Psoas muscle (tissue), 8 donors: ENCODE data around the gene SOD1. TPM values are rescaled to one million over a fixed set of nuclear protein-coding genes. Genes with fewer than 3 reads are reported as not detected.
"Not testable (repeated sequence)": the region's sequence is repeated elsewhere in the genome, so short reads cannot be mapped to it uniquely, and the experiment has no call there.

Experiments used
- ATAC-seq, 4 donors: fragments of 200-7000 bp; cut with Tn5 transposase; one replicate each; pipeline ENCODE4 v1.9.1; 2020; ENCODE audit warnings: moderate library complexity in 3 of 4, mild to moderate bottlenecking in 2 of 4
- DNase-seq, 2 donors: peaks; one replicate each; pipeline ENCODE4 v3.0.0-alpha.2; 2020
- H3K27ac ChIP-seq: fragments of 200-600 bp; one replicate; pipeline ENCODE4 v1.8.0; 2022
- H3K27me3 ChIP-seq, 3 donors: fragments of 200-600 bp in 1 of 3; one replicate each; pipeline versions ENCODE4 v1.6.1 to v1.8.0; 2013 to 2022; ENCODE audit warnings: low read length in 2 of 3, mild to moderate bottlenecking in 2 of 3, moderate library complexity in 1 of 3; ENCODE audit not compliant: insufficient read depth in 3 of 3
- H3K36me3 ChIP-seq, 2 donors: fragments of 200-600 bp in 1 of 2; one replicate each; pipeline versions ENCODE4 v1.6.1 to v1.8.0; 2013 to 2022; ENCODE audit warnings: low read depth in 1 of 2, mild to moderate bottlenecking in 1 of 2, moderate library complexity in 1 of 2; ENCODE audit not compliant: insufficient read depth in 1 of 2
- H3K4me1 ChIP-seq: fragments of 200-600 bp; one replicate; pipeline ENCODE4 v1.8.0; 2022
- H3K4me3 ChIP-seq: fragments of 200-600 bp; one replicate; pipeline ENCODE4 v1.8.0; 2022; ENCODE audit warnings: mild to moderate bottlenecking
- H3K9me3 ChIP-seq: fragments of 200-600 bp; one replicate; pipeline ENCODE4 v1.8.0; 2022
- WGBS, 3 donors: extraction: QIAGEN DNeasy Blood & Tissue Kit; methylation state at CpG; one replicate each; pipeline versions ENCODE4 v1.1.6 to v1.1.7; 2013; 5-methylcytosine and 5-hydroxymethylcytosine counted together
- intact Hi-C, 2 donors: fragments of 100-400 bp; cut with DNase I; formaldehyde crosslinking; loops; one replicate each; pipeline versions ENCODE4 v1.11.0 to v1.14.2; 2022
- polyA plus RNA-seq, 3 donors: library from polyadenylated mRNA; stranded (reverse); fragments of 200-250 nt; gene quantifications; one replicate each; pipeline ENCODE4 v1.2.3, GENCODE V29; 2013
- total RNA-seq, 4 donors: library from RNA; stranded (reverse); fragmentation: NEBNext Ultra II Directional in 2 of 4; extraction: Animal tissue kit (Norgen Biotek cat#: 25700) in 2 of 4; gene quantifications; one replicate each; pipeline versions ENCODE4 v1.2.1 to v1.2.4, GENCODE V29; 2021 to 2023
- TF ChIP-seq, protein P1 (sequence below): fragments of 200-600 bp; IDR thresholded peaks from one replicate; pipeline ENCODE4 v1.8.0; 2022; ENCODE audit warnings: antibody characterized with exemption
- donor health status: healthy with polysubstance abuse.
- donor health status: DM: no; HTN: no; CAD: no; lungs with moderate emphysema.
- donor health status: Bipolar disorder and iron deficiency.
- donor health status: healthy.
- donor health status: DM: yes; HTN: yes; CAD: no.
- donor health status: DM: no; HTN: no; CAD: no.
- donor health status: DM: no; HTN: no; CAD: no.
- donor health status: DM: yes; HTN: yes; CAD: no.

SOD1 gene
- total and polyA plus RNA-seq, 7 donors, result 226 to 890 (median 305) TPM

DNA sequence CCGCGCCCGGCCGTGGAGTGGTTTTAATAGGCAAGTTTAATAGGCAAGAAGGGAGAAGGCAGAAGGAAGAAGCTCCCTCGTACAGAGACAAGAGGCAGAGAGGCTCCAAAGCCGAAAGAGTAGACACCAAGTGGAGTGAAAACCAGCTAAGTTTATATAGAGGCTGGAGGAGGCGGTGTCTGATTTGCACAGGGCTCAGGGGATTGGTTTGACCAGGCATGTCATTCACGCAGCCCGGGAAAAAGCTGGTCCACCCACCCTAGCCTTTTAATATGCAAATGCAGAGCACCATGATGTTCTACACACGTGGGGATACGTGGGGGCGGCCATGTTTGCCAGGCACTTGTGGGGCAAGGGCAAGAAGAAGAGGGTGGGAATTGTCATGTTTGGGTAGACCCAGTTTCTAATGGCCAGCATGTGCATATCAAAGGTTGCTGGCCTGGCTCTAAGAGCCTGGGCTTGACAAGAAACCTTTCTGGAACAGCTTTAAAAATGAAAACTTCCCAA lies 18.0 kb upstream of the SOD1 start:
- no peak overlapping the region for H3K4me3 ChIP-seq
- no peaks in the 10 kb centered on the region for H3K36me3 ChIP-seq
- no peaks in the 10 kb centered on the region for H3K27me3 ChIP-seq
- no peaks in the 10 kb centered on the region for H3K4me1 ChIP-seq
- no peak for ATAC-seq
- H3K9me3 ChIP-seq, result no peaks in the 10 kb centered on the region
- 93 to 95% (median 95%) methylated on average over 9 to 12 of the region's 12 CpGs for WGBS, 3 donors
- TF ChIP-seq, protein P1, sequence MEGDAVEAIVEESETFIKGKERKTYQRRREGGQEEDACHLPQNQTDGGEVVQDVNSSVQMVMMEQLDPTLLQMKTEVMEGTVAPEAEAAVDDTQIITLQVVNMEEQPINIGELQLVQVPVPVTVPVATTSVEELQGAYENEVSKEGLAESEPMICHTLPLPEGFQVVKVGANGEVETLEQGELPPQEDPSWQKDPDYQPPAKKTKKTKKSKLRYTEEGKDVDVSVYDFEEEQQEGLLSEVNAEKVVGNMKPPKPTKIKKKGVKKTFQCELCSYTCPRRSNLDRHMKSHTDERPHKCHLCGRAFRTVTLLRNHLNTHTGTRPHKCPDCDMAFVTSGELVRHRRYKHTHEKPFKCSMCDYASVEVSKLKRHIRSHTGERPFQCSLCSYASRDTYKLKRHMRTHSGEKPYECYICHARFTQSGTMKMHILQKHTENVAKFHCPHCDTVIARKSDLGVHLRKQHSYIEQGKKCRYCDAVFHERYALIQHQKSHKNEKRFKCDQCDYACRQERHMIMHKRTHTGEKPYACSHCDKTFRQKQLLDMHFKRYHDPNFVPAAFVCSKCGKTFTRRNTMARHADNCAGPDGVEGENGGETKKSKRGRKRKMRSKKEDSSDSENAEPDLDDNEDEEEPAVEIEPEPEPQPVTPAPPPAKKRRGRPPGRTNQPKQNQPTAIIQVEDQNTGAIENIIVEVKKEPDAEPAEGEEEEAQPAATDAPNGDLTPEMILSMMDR, result no peak
- no peak for DNase-seq
- intact Hi-C loops, result no loop called here
- no peak overlapping the region for H3K27ac ChIP-seq

DNA sequence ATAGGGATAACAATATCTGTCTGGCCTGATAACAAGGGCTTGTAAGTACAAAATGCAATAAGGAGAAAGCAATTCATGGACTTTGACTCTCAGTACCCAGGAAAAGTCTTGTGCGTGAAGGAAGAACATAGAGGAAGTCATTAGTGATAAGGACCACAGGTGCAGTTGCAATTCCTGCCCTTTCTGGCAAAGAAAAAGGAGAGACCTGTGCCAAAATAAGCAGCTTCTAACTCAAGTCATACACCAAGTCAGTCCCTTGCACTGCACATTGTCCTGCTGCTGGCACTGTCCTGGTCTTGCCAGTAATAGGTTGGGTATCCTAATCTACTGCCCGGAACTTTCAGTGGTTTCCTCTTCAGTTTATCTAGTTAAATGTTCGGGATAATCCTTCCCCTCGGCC lies 14.8 kb upstream of the SOD1 start:
- Histone ChIP-seq H3K4me1 (no peaks in the 10 kb centered on the region), H3K4me3 (no peak overlapping the region), H3K27me3 (no peaks in the 10 kb centered on the region), H3K27ac (no peak overlapping the region), H3K9me3 (no peaks in the 10 kb centered on the region), H3K36me3 (no peaks in the 10 kb centered on the region)
- ATAC-seq (no peak), DNase-seq (no peak)
- intact Hi-C loops, result no loop called here
- WGBS, 3 donors, result 64 to 77% (median 71%) methylated on average over 4 of the region's 4 CpGs
- TF ChIP-seq, protein P1, result no peak

DNA sequence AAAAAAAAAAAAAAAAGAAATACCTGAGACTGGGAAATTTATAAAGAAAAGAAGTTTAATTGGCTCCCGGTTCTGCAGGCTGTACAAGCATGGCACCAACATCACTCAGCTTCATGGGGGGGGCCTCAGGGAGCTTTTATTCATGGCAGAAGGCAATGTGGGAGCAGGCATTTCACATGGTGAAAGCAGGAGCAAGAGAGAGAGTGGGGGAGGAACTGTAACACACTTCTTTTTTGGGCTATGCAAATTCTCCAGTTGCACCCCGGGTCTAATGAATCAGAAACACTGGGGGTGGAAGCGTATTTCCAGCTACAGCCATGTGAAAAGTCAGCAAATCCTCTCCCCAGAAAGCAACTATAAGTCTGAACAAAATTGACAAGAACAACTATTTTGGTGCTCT lies 11.8 kb upstream of the SOD1 start:
- no peak overlapping the region for H3K27ac ChIP-seq
- no peaks in the 10 kb centered on the region for H3K27me3 ChIP-seq
- TF ChIP-seq, protein P1, result no peak
- WGBS, 3 donors, result 85 to 93% (median 92%) methylated on average over 3 of the region's 3 CpGs
- intact Hi-C loops, result no loop called here
- no peaks in the 10 kb centered on the region for H3K9me3 ChIP-seq
- no peak overlapping the region for H3K4me3 ChIP-seq
- H3K36me3 ChIP-seq, result no peaks in the 10 kb centered on the region
- DNase-seq (no peak), ATAC-seq (no peak)
- no peaks in the 10 kb centered on the region for H3K4me1 ChIP-seq

DNA sequence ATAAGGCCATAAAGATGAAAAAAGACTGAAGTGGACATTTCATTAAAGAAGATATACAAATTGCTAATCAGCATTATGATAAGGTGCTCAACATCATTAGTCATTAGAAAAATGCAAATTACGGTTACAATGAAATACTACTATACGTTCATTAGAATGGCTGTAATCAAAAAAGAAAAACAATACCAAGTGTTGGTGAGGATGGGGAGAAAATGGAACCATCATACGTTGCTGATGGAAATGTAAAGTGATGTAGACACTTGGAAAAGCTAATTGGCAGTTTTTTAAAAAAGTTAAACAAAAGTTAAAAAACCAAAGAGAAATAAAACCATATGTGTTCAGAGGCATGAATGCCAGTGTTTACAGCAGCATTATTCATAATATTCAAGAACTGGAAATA lies 8.6 kb upstream of the SOD1 start:
- intact Hi-C loops, result no loop called here
- Histone ChIP-seq H3K27me3 (no peaks in the 10 kb centered on the region), H3K4me1 (no peaks in the 10 kb centered on the region), H3K27ac (no peak overlapping the region), H3K4me3 (no peak overlapping the region), H3K9me3 (no peaks in the 10 kb centered on the region), H3K36me3 (no peaks in the 10 kb centered on the region)
- WGBS, 3 donors, result 91 to 95% (median 93%) methylated on average over 3 of the region's 3 CpGs
- TF ChIP-seq, protein P1, result no peak
- DNase-seq (no peak), ATAC-seq (no peak)

DNA sequence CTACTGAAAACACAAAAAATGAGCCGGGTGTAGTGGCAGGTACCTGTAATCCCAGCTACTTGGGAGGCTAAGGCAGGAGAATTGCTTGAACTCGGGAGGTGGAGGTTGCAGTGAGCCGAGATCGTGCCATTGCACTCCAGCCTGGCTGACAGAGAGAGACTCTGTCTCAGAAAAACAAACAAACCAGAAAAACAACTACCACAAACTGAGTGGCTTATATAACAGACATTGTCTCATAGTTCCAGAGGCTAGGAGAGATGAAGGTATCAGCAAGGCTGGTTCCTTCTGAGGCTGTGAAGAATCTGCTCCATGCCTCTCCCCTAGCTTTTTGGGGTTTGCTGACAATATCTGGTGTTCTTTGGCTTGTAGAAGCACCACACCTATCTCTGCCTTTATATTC lies 8.0 kb upstream of the SOD1 start:
- H3K27ac ChIP-seq, H3K27me3 ChIP-seq, DNase-seq, ATAC-seq, intact Hi-C loops, H3K36me3 ChIP-seq, H3K9me3 ChIP-seq, H3K4me3 ChIP-seq, H3K4me1 ChIP-seq: not testable (repeated sequence)
- 84 to 89% (median 88%) methylated on average over 4 of the region's 4 CpGs for WGBS, 3 donors
